ENCODE measurements around the gene NPAS3.

DNA sequence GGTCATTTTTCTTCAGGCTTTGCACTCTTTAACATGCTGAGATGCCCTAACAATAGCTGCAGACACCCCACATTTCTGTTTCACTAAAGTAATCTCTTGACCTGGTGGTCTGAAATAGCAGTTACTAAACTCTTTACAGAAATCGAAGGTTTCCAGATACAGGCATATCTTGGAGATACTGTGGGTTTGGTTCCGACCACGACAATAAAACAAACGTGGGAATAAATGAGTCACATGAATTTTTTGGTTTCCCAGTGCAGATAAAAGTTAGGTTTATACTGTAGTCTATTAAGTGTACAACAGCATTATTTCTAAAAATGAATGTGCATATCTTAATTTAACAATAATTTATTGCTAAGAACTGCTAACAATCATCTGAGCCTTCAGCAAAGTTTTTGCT is 803.5 kb downstream of the NPAS3 start:
- TF ChIP-seq, protein P1, sequence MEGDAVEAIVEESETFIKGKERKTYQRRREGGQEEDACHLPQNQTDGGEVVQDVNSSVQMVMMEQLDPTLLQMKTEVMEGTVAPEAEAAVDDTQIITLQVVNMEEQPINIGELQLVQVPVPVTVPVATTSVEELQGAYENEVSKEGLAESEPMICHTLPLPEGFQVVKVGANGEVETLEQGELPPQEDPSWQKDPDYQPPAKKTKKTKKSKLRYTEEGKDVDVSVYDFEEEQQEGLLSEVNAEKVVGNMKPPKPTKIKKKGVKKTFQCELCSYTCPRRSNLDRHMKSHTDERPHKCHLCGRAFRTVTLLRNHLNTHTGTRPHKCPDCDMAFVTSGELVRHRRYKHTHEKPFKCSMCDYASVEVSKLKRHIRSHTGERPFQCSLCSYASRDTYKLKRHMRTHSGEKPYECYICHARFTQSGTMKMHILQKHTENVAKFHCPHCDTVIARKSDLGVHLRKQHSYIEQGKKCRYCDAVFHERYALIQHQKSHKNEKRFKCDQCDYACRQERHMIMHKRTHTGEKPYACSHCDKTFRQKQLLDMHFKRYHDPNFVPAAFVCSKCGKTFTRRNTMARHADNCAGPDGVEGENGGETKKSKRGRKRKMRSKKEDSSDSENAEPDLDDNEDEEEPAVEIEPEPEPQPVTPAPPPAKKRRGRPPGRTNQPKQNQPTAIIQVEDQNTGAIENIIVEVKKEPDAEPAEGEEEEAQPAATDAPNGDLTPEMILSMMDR (IDR thresholded peaks at IDR 0.05; ENCODE audit: insufficient read depth, low read length) = no peak
- TF ChIP-seq, protein P2, sequence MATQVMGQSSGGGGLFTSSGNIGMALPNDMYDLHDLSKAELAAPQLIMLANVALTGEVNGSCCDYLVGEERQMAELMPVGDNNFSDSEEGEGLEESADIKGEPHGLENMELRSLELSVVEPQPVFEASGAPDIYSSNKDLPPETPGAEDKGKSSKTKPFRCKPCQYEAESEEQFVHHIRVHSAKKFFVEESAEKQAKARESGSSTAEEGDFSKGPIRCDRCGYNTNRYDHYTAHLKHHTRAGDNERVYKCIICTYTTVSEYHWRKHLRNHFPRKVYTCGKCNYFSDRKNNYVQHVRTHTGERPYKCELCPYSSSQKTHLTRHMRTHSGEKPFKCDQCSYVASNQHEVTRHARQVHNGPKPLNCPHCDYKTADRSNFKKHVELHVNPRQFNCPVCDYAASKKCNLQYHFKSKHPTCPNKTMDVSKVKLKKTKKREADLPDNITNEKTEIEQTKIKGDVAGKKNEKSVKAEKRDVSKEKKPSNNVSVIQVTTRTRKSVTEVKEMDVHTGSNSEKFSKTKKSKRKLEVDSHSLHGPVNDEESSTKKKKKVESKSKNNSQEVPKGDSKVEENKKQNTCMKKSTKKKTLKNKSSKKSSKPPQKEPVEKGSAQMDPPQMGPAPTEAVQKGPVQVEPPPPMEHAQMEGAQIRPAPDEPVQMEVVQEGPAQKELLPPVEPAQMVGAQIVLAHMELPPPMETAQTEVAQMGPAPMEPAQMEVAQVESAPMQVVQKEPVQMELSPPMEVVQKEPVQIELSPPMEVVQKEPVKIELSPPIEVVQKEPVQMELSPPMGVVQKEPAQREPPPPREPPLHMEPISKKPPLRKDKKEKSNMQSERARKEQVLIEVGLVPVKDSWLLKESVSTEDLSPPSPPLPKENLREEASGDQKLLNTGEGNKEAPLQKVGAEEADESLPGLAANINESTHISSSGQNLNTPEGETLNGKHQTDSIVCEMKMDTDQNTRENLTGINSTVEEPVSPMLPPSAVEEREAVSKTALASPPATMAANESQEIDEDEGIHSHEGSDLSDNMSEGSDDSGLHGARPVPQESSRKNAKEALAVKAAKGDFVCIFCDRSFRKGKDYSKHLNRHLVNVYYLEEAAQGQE (IDR thresholded peaks at IDR 0.05; ENCODE audit: insufficient replicate concordance, low read depth) = no peak

Data from HL-60 (cell line).